Measurements from ENCODE around the gene RAG1.

RAG1 gene

GRCh38 chr11:36557991-36558390 is 9.8 kb upstream of the RAG1 start:
- H3K4me3 ChIP-seq: no peak overlapping the region
- DNase-seq (ENCODE audit: low spot score): no peak
- no peak overlapping the region for H3K27ac ChIP-seq
- no peak for TF ChIP-seq CTCF (IDR thresholded peaks at IDR 0.05)

GRCh38 chr11:36558571-36559413 is 9.0 kb upstream of the RAG1 start:
- no peak overlapping the region for H3K4me3 ChIP-seq
- TF ChIP-seq CTCF (IDR thresholded peaks at IDR 0.05): no peak
- H3K27ac ChIP-seq: no peak overlapping the region
- no peak for DNase-seq (ENCODE audit: low spot score)

GRCh38 chr11:36564376-36565030 is 3.3 kb upstream of the RAG1 start:
- TF ChIP-seq CTCF (IDR thresholded peaks at IDR 0.05): peak; percentile 56
- H3K4me3 ChIP-seq: peak overlapping the region; percentile 66
- DNase-seq (ENCODE audit: low spot score): no peak
- H3K27ac ChIP-seq: no peak overlapping the region

GRCh38 chr11:36565031-36565610 is 2.7 kb upstream of the RAG1 start:
- Histone ChIP-seq H3K27ac (no peak overlapping the region), H3K4me3 (peak overlapping the region; percentile 66)
- TF ChIP-seq CTCF (IDR thresholded peaks at IDR 0.05): no peak
- no peak for DNase-seq (ENCODE audit: low spot score)

GRCh38 chr11:36566407-36567053 is 1.3 kb upstream of the RAG1 start:
- TF ChIP-seq CTCF (IDR thresholded peaks at IDR 0.05): no peak
- H3K27ac ChIP-seq: no peak overlapping the region
- DNase-seq (ENCODE audit: low spot score): no peak
- H3K4me3 ChIP-seq: no peak overlapping the region

- Histone ChIP-seq H3K27ac (no peak overlapping the region), H3K4me3 (no peak overlapping the region)
- no peak for TF ChIP-seq CTCF (IDR thresholded peaks at IDR 0.05)
- DNase-seq (ENCODE audit: low spot score): no peak
These were observed 1.3 kb downstream of the RAG1 start for GRCh38 chr11:36569095-36569494.

Data from coronary artery (tissue), 2 donors.